ENCODE results near the gene VCX2.

- TF ChIP-seq POLR2AphosphoS5 (IDR thresholded peaks at IDR 0.05; ENCODE audit: low read depth, low read length) (no peak), CTCF (IDR thresholded peaks at IDR 0.05) (no peak), NFIC (IDR thresholded peaks at IDR 0.05; ENCODE audit: borderline replicate concordance) (no peak), USF1 (IDR thresholded peaks at IDR 0.05; ENCODE audit: borderline replicate concordance, low read depth) (no peak)
- TF ChIP-seq, protein P1, sequence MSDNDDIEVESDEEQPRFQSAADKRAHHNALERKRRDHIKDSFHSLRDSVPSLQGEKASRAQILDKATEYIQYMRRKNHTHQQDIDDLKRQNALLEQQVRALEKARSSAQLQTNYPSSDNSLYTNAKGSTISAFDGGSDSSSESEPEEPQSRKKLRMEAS (IDR thresholded peaks at IDR 0.05; ENCODE audit: low read depth): no peak
- TF ChIP-seq, protein P2, sequence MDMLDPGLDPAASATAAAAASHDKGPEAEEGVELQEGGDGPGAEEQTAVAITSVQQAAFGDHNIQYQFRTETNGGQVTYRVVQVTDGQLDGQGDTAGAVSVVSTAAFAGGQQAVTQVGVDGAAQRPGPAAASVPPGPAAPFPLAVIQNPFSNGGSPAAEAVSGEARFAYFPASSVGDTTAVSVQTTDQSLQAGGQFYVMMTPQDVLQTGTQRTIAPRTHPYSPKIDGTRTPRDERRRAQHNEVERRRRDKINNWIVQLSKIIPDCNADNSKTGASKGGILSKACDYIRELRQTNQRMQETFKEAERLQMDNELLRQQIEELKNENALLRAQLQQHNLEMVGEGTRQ (IDR thresholded peaks at IDR 0.05; ENCODE audit: borderline replicate concordance, low read depth, low read length): no peak
- TF ChIP-seq, protein P3, sequence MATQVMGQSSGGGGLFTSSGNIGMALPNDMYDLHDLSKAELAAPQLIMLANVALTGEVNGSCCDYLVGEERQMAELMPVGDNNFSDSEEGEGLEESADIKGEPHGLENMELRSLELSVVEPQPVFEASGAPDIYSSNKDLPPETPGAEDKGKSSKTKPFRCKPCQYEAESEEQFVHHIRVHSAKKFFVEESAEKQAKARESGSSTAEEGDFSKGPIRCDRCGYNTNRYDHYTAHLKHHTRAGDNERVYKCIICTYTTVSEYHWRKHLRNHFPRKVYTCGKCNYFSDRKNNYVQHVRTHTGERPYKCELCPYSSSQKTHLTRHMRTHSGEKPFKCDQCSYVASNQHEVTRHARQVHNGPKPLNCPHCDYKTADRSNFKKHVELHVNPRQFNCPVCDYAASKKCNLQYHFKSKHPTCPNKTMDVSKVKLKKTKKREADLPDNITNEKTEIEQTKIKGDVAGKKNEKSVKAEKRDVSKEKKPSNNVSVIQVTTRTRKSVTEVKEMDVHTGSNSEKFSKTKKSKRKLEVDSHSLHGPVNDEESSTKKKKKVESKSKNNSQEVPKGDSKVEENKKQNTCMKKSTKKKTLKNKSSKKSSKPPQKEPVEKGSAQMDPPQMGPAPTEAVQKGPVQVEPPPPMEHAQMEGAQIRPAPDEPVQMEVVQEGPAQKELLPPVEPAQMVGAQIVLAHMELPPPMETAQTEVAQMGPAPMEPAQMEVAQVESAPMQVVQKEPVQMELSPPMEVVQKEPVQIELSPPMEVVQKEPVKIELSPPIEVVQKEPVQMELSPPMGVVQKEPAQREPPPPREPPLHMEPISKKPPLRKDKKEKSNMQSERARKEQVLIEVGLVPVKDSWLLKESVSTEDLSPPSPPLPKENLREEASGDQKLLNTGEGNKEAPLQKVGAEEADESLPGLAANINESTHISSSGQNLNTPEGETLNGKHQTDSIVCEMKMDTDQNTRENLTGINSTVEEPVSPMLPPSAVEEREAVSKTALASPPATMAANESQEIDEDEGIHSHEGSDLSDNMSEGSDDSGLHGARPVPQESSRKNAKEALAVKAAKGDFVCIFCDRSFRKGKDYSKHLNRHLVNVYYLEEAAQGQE (IDR thresholded peaks at IDR 0.05; ENCODE audit: low read depth, low read length): no peak
These were observed 31.4 kb downstream of the VCX2 start for GRCh38 chrX:8139716-8140115.

All from SK-N-SH (cell line).